Measurements from ENCODE around the gene SCN5A. TPM values are rescaled to one million over a fixed set of nuclear protein-coding genes. Genes with fewer than 3 reads are reported as not detected.

The SCN5A gene
- polyA plus RNA-seq, 1 donor (not counting 4 experiments of a cell fraction or from before 2014, with no cell fraction given): 0.26 TPM

DNA sequence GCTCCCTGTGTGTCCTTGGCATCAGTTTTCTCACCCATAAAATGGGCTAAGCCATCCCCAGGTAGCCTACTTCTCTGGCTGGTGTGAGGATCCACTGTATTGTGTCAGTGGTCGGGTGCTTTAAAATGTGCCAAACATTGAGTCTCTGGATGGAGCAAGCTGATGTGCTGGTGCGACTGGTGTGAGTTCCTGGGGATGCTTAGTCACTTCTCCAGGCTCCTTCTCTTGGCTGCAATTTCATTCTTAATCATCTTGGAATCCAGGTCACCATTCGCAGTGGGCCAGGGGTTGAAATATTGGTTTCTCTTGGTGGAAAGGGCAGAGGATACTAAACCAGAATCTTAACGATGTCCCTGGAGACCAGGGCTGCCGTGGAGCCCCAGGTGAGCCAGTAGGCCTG is 29.3 kb downstream of the SCN5A start:
- Histone ChIP-seq H3K79me2 (ENCODE audit: control insufficient read depth, insufficient read depth, low read length) (no peaks in the 10 kb centered on the region), H3K27ac (ENCODE audit: control insufficient read depth, insufficient read depth, low read length) (no peak overlapping the region), H4K20me1 (ENCODE audit: control insufficient read depth, extremely low read depth, insufficient read depth, low read length) (no peaks in the 10 kb centered on the region), H3K9ac (ENCODE audit: control insufficient read depth, extremely low read depth, insufficient read depth, low read length) (no peak overlapping the region), H3K4me3 (ENCODE audit: control insufficient read depth in 2 of 3, extremely low read depth in 1 of 3, insufficient read depth in 2 of 3, low read depth in 1 of 3, low read length in 3 of 3) (no peak overlapping the region), H2AFZ (ENCODE audit: control insufficient read depth, low read length) (no peak overlapping the region), H3K4me1 (ENCODE audit: control insufficient read depth, extremely low read depth, insufficient read depth, low read length) (no peaks in the 10 kb centered on the region), H3K4me2 (ENCODE audit: control insufficient read depth, extremely low read depth, insufficient read depth, low read depth, low read length) (no peak overlapping the region), H3K9me1 (ENCODE audit: control insufficient read depth, extremely low read depth, insufficient read depth, low read length) (no peaks in the 10 kb centered on the region), H3K9me3 (ENCODE audit: control insufficient read depth, low read depth, low read length) (no peaks in the 10 kb centered on the region), H3K36me3 (ENCODE audit: control insufficient read depth in 2 of 2, extremely low read depth in 1 of 2, insufficient read depth in 2 of 2, low read length in 2 of 2) (no peaks in the 10 kb centered on the region), H3K27me3 (ENCODE audit: control insufficient read depth, extremely low read depth, insufficient read depth, low read length) (peaks cover 10% of the 10 kb centered on the region)
- dilution Hi-C loops (cut with MboI; ENCODE audit: extremely low pct_ligation_motif_present, low sequenced_read_pairs): no loop called here
- DNase-seq (ENCODE audit: low read depth, low spot score) (no peak), FAIRE-seq (no peak)
- TF ChIP-seq, protein P1, sequence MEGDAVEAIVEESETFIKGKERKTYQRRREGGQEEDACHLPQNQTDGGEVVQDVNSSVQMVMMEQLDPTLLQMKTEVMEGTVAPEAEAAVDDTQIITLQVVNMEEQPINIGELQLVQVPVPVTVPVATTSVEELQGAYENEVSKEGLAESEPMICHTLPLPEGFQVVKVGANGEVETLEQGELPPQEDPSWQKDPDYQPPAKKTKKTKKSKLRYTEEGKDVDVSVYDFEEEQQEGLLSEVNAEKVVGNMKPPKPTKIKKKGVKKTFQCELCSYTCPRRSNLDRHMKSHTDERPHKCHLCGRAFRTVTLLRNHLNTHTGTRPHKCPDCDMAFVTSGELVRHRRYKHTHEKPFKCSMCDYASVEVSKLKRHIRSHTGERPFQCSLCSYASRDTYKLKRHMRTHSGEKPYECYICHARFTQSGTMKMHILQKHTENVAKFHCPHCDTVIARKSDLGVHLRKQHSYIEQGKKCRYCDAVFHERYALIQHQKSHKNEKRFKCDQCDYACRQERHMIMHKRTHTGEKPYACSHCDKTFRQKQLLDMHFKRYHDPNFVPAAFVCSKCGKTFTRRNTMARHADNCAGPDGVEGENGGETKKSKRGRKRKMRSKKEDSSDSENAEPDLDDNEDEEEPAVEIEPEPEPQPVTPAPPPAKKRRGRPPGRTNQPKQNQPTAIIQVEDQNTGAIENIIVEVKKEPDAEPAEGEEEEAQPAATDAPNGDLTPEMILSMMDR (optimal IDR thresholded peaks at IDR 0.05 in 1 of 3, IDR thresholded peaks at IDR 0.05 in 1 of 3, conservative IDR thresholded peaks at IDR 0.05 in 1 of 3; ENCODE audit: extremely low read depth in 1 of 3, insufficient read depth in 2 of 3, low read length in 3 of 3): no peak
- no peak for TF ChIP-seq EZH2 (IDR thresholded peaks at IDR 0.05; ENCODE audit: low read length)

DNA sequence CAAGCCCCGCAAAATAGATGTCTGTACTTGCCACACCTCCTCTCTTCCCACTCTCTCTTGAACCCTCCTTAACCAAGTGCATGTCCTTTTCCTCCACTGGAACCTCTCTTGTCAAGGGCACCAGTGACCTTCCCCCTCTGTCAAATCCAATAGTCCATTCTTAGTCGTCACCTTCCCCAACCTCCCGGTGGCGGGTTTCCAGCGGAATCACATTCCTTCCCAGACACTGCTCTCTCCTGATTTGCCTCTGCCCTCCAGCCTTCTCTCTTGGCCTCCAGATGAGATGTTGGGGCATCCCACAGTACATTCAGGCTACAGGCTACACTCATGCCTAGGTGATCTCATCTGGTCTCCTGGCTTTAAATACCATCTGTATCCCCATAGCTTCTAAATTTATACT is 31.1 kb downstream of the SCN5A start:
- DNase-seq (ENCODE audit: low read depth, low spot score) (no peak), FAIRE-seq (no peak)
- Histone ChIP-seq H3K4me2 (ENCODE audit: control insufficient read depth, extremely low read depth, insufficient read depth, low read depth, low read length) (no peak overlapping the region), H3K9me1 (ENCODE audit: control insufficient read depth, extremely low read depth, insufficient read depth, low read length) (no peaks in the 10 kb centered on the region), H3K36me3 (ENCODE audit: control insufficient read depth in 2 of 2, extremely low read depth in 1 of 2, insufficient read depth in 2 of 2, low read length in 2 of 2) (no peaks in the 10 kb centered on the region), H2AFZ (ENCODE audit: control insufficient read depth, low read length) (no peak overlapping the region), H3K9ac (ENCODE audit: control insufficient read depth, extremely low read depth, insufficient read depth, low read length) (no peak overlapping the region), H3K27ac (ENCODE audit: control insufficient read depth, insufficient read depth, low read length) (no peak overlapping the region), H3K27me3 (ENCODE audit: control insufficient read depth, extremely low read depth, insufficient read depth, low read length) (peaks cover 10% of the 10 kb centered on the region), H3K9me3 (ENCODE audit: control insufficient read depth, low read depth, low read length) (no peaks in the 10 kb centered on the region), H3K79me2 (ENCODE audit: control insufficient read depth, insufficient read depth, low read length) (no peaks in the 10 kb centered on the region), H3K4me1 (ENCODE audit: control insufficient read depth, extremely low read depth, insufficient read depth, low read length) (no peaks in the 10 kb centered on the region), H4K20me1 (ENCODE audit: control insufficient read depth, extremely low read depth, insufficient read depth, low read length) (no peaks in the 10 kb centered on the region), H3K4me3 (ENCODE audit: control insufficient read depth in 2 of 3, extremely low read depth in 1 of 3, insufficient read depth in 2 of 3, low read depth in 1 of 3, low read length in 3 of 3) (no peak overlapping the region)
- dilution Hi-C loops (cut with MboI; ENCODE audit: extremely low pct_ligation_motif_present, low sequenced_read_pairs): no loop called here
- TF ChIP-seq, protein P1 (optimal IDR thresholded peaks at IDR 0.05 in 1 of 3, IDR thresholded peaks at IDR 0.05 in 1 of 3, conservative IDR thresholded peaks at IDR 0.05 in 1 of 3; ENCODE audit: extremely low read depth in 1 of 3, insufficient read depth in 2 of 3, low read length in 3 of 3): no peak
- no peak for TF ChIP-seq EZH2 (IDR thresholded peaks at IDR 0.05; ENCODE audit: low read length)
